ENCODE measurements around the gene CWC22. TPM values are rescaled to one million over a fixed set of nuclear protein-coding genes. Genes with fewer than 3 reads are reported as not detected.

The CWC22 gene
- total RNA-seq, 1 donor from 2014 or later, result 27.7 TPM

DNA sequence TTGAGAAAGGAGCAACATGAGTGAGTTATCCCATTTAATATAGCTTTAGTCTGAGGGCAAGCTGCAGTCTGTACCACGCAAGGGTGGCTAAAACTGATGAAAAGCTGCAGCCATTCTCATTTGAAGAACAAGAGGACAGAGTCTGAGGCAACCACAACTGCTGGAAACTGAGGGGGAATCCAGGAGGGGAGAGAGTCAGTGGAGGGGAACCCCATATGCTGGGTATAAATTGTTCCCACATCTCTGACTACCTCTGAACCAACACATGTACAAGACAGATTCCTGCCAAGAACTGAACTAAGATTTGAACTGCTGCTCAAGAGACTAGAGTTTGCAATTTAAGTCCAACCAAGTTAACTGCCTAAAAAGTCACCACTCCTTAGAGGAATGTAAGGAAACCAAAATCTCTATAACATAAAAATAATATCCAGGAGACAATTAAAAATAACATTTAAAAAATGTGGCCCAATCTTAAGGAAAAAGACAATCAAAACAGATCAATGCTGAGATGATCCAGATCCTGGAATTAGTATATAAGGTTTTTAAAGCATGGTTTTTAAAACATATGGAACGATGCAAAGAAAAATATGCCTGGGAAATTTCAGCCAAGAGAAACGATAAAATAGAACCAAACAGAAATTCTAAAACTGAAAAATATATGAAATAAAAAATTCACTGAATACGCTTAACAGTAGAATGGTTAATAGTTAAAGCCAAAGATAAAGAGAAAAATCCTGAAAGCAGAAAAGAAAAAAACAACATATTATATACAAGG is 11.2 kb downstream of the CWC22 start:
- peak overlapping the region; percentile 33 for H3K27ac Mint-ChIP-seq
- H3K4me1 Mint-ChIP-seq (ENCODE audit: low read depth), result peaks cover 9% of the 10 kb centered on the region
- no peaks in the 10 kb centered on the region for H3K27me3 Mint-ChIP-seq
- peaks cover 2% of the 10 kb centered on the region for H3K36me3 Mint-ChIP-seq (ENCODE audit: insufficient read depth)
- DNase-seq (ENCODE audit: low spot score, unreplicated experiment), result no peak
- H3K9me3 Mint-ChIP-seq (ENCODE audit: low read depth), result no peaks in the 10 kb centered on the region
- no peak overlapping the region for H3K4me3 Mint-ChIP-seq (ENCODE audit: low read depth)
- TF ChIP-seq, protein P1, sequence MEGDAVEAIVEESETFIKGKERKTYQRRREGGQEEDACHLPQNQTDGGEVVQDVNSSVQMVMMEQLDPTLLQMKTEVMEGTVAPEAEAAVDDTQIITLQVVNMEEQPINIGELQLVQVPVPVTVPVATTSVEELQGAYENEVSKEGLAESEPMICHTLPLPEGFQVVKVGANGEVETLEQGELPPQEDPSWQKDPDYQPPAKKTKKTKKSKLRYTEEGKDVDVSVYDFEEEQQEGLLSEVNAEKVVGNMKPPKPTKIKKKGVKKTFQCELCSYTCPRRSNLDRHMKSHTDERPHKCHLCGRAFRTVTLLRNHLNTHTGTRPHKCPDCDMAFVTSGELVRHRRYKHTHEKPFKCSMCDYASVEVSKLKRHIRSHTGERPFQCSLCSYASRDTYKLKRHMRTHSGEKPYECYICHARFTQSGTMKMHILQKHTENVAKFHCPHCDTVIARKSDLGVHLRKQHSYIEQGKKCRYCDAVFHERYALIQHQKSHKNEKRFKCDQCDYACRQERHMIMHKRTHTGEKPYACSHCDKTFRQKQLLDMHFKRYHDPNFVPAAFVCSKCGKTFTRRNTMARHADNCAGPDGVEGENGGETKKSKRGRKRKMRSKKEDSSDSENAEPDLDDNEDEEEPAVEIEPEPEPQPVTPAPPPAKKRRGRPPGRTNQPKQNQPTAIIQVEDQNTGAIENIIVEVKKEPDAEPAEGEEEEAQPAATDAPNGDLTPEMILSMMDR (IDR thresholded peaks at IDR 0.05; ENCODE audit: unreplicated experiment), result no peak

DNA sequence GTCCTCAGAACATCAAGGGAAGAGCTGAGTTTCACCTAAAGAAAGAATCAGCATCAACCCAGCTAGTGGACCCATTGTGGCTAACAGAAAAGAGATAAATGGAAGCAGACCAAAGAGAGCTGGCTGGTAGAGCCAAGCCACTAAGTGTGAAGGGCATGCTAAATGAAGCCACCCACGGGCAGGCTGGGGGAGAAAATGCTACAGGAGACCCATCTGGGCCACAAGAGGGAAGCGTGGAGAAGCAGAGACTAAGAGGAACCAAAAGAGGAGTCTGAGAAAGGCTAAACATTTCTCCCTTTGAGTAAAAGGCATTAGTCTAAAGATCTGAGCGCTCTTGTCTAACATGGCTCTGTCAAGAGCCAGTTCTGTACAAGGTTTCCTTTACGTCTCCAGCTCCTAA is 15.8 kb downstream of the CWC22 start:
- DNase-seq (ENCODE audit: low spot score, unreplicated experiment), result no peak
- H3K4me1 Mint-ChIP-seq (ENCODE audit: low read depth), result peaks cover 7% of the 10 kb centered on the region
- H3K4me3 Mint-ChIP-seq (ENCODE audit: low read depth), result no peak overlapping the region
- H3K27me3 Mint-ChIP-seq, result no peaks in the 10 kb centered on the region
- TF ChIP-seq, protein P1 (IDR thresholded peaks at IDR 0.05; ENCODE audit: unreplicated experiment), result no peak
- peak overlapping the region; percentile 1 for H3K27ac Mint-ChIP-seq
- H3K36me3 Mint-ChIP-seq (ENCODE audit: insufficient read depth), result peaks cover 4% of the 10 kb centered on the region
- no peaks in the 10 kb centered on the region for H3K9me3 Mint-ChIP-seq (ENCODE audit: low read depth)

DNA sequence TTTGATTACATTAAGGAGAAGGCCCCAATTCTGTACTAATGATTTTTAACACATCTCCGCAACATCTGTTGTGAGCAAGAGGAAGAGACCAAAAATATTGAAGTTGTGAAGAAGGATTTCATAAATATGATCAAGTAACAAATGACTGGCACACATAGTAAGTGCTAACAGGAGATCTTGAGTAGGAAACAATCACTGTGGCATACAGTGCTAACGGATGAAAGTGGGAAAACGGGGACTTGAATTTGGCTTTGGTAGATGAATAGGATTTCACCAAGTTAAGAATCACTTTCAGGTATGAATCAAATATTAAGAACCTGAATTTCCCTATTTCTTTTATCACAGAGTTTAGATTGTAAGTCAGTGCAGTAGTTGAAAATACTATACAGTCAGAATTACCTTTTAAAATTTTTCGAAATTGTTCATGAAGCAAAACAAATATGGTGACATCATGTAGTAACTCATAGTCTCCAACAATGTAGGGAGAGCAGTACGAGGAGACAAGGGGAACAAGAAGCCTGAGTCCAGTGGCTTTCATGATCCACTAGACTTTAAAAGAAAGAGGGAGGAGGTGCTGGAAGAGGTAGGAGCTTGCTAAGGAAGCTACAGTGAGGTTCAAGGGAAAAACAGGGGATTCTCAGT is 16.3 kb downstream of the CWC22 start:
- DNase-seq (ENCODE audit: low spot score, unreplicated experiment), result no peak

DNA sequence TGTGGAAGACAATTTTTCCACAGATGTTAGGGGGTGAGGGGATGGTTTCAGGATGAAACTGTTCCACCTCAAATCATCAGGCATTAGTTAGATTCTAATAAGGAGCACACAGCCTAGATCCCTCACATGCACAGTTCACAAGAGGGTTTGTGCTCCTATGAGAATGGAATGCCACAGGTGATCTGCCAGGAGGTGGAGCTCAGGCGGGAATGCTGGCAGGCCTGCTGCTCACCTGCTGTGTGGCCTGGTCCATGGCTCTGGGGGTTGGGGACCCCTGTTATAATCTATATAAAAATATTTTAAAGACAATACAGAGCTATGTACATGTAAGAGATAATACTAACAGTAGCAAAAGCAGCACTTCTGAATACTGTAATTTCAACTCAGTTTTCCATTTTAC is 19.2 kb downstream of the CWC22 start:
- Mint-ChIP-seq H3K27ac (no peak overlapping the region), H3K4me3 (ENCODE audit: low read depth) (no peak overlapping the region), H3K27me3 (no peaks in the 10 kb centered on the region), H3K36me3 (ENCODE audit: insufficient read depth) (peaks cover 20% of the 10 kb centered on the region), H3K4me1 (ENCODE audit: low read depth) (no peaks in the 10 kb centered on the region), H3K9me3 (ENCODE audit: low read depth) (no peaks in the 10 kb centered on the region)
- TF ChIP-seq, protein P1 (IDR thresholded peaks at IDR 0.05; ENCODE audit: unreplicated experiment), result no peak
- DNase-seq (ENCODE audit: low spot score, unreplicated experiment), result no peak

More for the DNA sequence above, 16.3 kb downstream of the CWC22 start:
- peaks cover 6% of the 10 kb centered on the region for H3K4me1 Mint-ChIP-seq (ENCODE audit: low read depth)
- peaks cover 7% of the 10 kb centered on the region for H3K36me3 Mint-ChIP-seq (ENCODE audit: insufficient read depth)
- TF ChIP-seq, protein P1 (IDR thresholded peaks at IDR 0.05; ENCODE audit: unreplicated experiment), result no peak
- no peaks in the 10 kb centered on the region for H3K27me3 Mint-ChIP-seq
- peak overlapping the region; percentile 1 for H3K27ac Mint-ChIP-seq
- no peak overlapping the region for H3K4me3 Mint-ChIP-seq (ENCODE audit: low read depth)
- H3K9me3 Mint-ChIP-seq (ENCODE audit: low read depth), result no peaks in the 10 kb centered on the region

DNA sequence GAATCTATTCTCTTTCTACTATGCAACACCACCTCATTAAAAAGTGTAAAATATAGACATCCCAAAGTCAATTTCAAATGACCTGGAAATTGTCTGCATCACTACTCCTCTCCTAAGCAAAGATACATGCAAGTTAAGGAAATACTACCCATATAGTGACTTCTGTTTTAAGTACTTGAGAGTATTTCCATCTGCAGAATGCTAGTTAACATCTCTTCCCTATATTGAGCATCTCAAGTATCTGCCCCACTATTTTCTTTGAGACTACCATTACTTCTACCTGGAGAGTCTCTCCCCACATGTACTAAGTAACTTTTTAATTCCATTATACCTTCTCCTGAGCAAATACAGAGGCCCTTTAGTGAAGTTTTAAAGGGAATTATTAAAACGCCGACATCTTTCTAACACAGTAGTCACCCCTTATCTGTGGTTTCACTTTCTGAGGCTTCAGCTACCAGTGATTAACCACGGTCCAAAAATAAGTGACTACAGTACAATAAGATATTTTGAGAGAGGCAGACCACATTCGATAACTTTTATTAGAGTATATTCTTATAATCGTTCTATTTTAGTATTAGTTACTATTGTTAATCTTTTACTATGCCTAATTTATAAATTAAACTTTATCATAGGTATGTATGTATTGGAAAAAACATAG is 21.8 kb downstream of the CWC22 start:
- DNase-seq (ENCODE audit: low spot score, unreplicated experiment), result no peak
- no peaks in the 10 kb centered on the region for H3K27me3 Mint-ChIP-seq
- no peaks in the 10 kb centered on the region for H3K9me3 Mint-ChIP-seq (ENCODE audit: low read depth)
- TF ChIP-seq, protein P1 (IDR thresholded peaks at IDR 0.05; ENCODE audit: unreplicated experiment), result no peak
- H3K4me3 Mint-ChIP-seq (ENCODE audit: low read depth), result no peak overlapping the region
- peaks cover 28% of the 10 kb centered on the region for H3K36me3 Mint-ChIP-seq (ENCODE audit: insufficient read depth)
- no peak overlapping the region for H3K27ac Mint-ChIP-seq
- H3K4me1 Mint-ChIP-seq (ENCODE audit: low read depth), result no peaks in the 10 kb centered on the region
